Thyroid gland (tissue), 4 donors: Measurements from ENCODE around the gene LGALS16. TPM values are rescaled to one million over a fixed set of nuclear protein-coding genes. Genes with fewer than 3 reads are reported as not detected.
A peak's percentile ranks its signal among the peaks of the same experiment; 100 is the strongest.

Experiments
- DNase-seq, 2 donors: peaks; one replicate each; pipeline ENCODE4 v3.0.0-alpha.2; 2019
- H3K27ac ChIP-seq, 3 donors: fragments of 200-600 bp; sonication (generic); 1 replicate in 2 of 3; 2 replicates in 1 of 3; pipeline ENCODE4 v1.5.1; 2016 to 2019; ENCODE audit warnings: mild to moderate bottlenecking in 1 of 3, moderate library complexity in 1 of 3
- H3K27me3 ChIP-seq: fragments of 200-600 bp; sonication (generic); one replicate; pipeline ENCODE4 v1.5.1; 2019
- H3K36me3 ChIP-seq, 2 donors: fragments of 200-600 bp; sonication (generic); one replicate each; pipeline ENCODE4 v1.5.1; 2016 to 2019
- H3K4me1 ChIP-seq, 2 donors: fragments of 200-600 bp; sonication (generic); one replicate each; pipeline ENCODE4 v1.5.1; 2017 to 2019
- H3K4me3 ChIP-seq, 3 donors: fragments of 200-600 bp; sonication (generic); replicated peaks in 1 of 3; 1 replicate in 2 of 3; 2 replicates in 1 of 3; pipeline ENCODE4 v1.5.1; 2016; ENCODE audit warnings: mild to moderate bottlenecking in 1 of 3
- H3K9me3 ChIP-seq: fragments of 200-600 bp; sonication (generic); one replicate; pipeline ENCODE4 v1.5.1; 2017
- CTCF ChIP-seq, 6 experiments: fragments of 200-600 bp in 3 of 6; fragments of 450-650 bp in 3 of 6; sonication (generic) in 3 of 6; IDR thresholded peaks; one replicate each; pipeline ENCODE4 v1.5.1; 2016 to 2019; ENCODE audit warnings: antibody characterized with exemption in 6 of 6, mild to moderate bottlenecking in 2 of 6, inconsistent platforms in 1 of 6, moderate library complexity in 1 of 6
- POLR2A ChIP-seq, 2 donors: fragments of 450-650 bp; IDR thresholded peaks; one replicate each; pipeline ENCODE4 v1.6.1; 2017; ENCODE audit warnings: antibody characterized with exemption in 2 of 2, mild to moderate bottlenecking in 2 of 2, moderate library complexity in 1 of 2
- WGBS, 2 donors: methylation state at CpG; one replicate each; pipeline ENCODE4 v1.1.5; 2017; 5-methylcytosine and 5-hydroxymethylcytosine counted together
- intact Hi-C: fragments of 100-400 bp; cut with DNase I; formaldehyde crosslinking; loops from one replicate; pipeline ENCODE4 v1.15.1; 2023
- total RNA-seq, 4 donors: library from RNA; depleted of rRNA; stranded (reverse); fragments of >200 nt; gene quantifications; one replicate each; pipeline ENCODE4 v1.2.3, GENCODE V29; 2016

Gene LGALS16
- total RNA-seq, 4 donors from 2014 or later = not detected

GRCh38 chr19:39676004-39676403 lies 20.3 kb downstream of the LGALS16 start:
- TF ChIP-seq POLR2A (IDR thresholded peaks at IDR 0.05) (no peak), CTCF (IDR thresholded peaks at IDR 0.05) (no peak)
- Histone ChIP-seq H3K27me3 (no peaks in the 10 kb centered on the region), H3K4me1 (peaks cover 0 to 10% of the 10 kb centered on the region in 2 donors), H3K27ac (no peak overlapping the region), H3K9me3 (no peaks in the 10 kb centered on the region), H3K4me3 (no peak overlapping the region), H3K36me3 (no peaks in the 10 kb centered on the region)
- intact Hi-C loops = no loop called here
- WGBS, 2 donors = 64 to 76% methylated on average over 3 of the region's 3 CpGs
- no peak for DNase-seq

- DNase-seq = peak; percentile 18 to 59
- intact Hi-C loops = no loop called here
- H3K4me3 ChIP-seq = no peak overlapping the region
- no peak for TF ChIP-seq CTCF (IDR thresholded peaks at IDR 0.05)
- no peak for TF ChIP-seq POLR2A (IDR thresholded peaks at IDR 0.05)
- H3K9me3 ChIP-seq = no peaks in the 10 kb centered on the region
- no peaks in the 10 kb centered on the region for H3K36me3 ChIP-seq
- no peaks in the 10 kb centered on the region for H3K27me3 ChIP-seq
- 66 to 75% methylated on average over 10 of the region's 10 CpGs for WGBS, 2 donors
- H3K4me1 ChIP-seq = peaks cover 0 to 10% of the 10 kb centered on the region in 2 donors
- no peak overlapping the region for H3K27ac ChIP-seq
Observed at GRCh38 chr19:39677961-39678889, 22.5 kb downstream of the LGALS16 start.

- Histone ChIP-seq H3K27ac (no peak overlapping the region), H3K4me1 (peaks cover 0 to 10% of the 10 kb centered on the region in 2 donors), H3K9me3 (no peaks in the 10 kb centered on the region), H3K36me3 (no peaks in the 10 kb centered on the region), H3K4me3 (no peak overlapping the region), H3K27me3 (no peaks in the 10 kb centered on the region)
- TF ChIP-seq CTCF (IDR thresholded peaks at IDR 0.05) = no peak
- TF ChIP-seq POLR2A (IDR thresholded peaks at IDR 0.05) = no peak
- intact Hi-C loops = no loop called here
- WGBS, 2 donors = 55 to 59% methylated on average over 10 of the region's 10 CpGs
- DNase-seq = peak in 1 of 2 donors; percentile 3
Observed at GRCh38 chr19:39679056-39679790, 23.5 kb downstream of the LGALS16 start.

GRCh38 chr19:39679791-39680168 lies 24.1 kb downstream of the LGALS16 start:
- H3K36me3 ChIP-seq = no peaks in the 10 kb centered on the region
- 86 to 100% methylated on average over 2 to 3 of the region's 3 CpGs for WGBS, 2 donors
- TF ChIP-seq POLR2A (IDR thresholded peaks at IDR 0.05) (no peak), CTCF (IDR thresholded peaks at IDR 0.05) (no peak)
- DNase-seq = no peak
- H3K4me1 ChIP-seq = peaks cover 0 to 10% of the 10 kb centered on the region in 2 donors
- H3K4me3 ChIP-seq = no peak overlapping the region
- intact Hi-C loops = no loop called here
- no peak overlapping the region for H3K27ac ChIP-seq
- no peaks in the 10 kb centered on the region for H3K27me3 ChIP-seq
- H3K9me3 ChIP-seq = no peaks in the 10 kb centered on the region

- 79 to 86% methylated on average over 3 of the region's 3 CpGs for WGBS, 2 donors
- Histone ChIP-seq H3K27ac (no peak overlapping the region), H3K9me3 (no peaks in the 10 kb centered on the region), H3K36me3 (no peaks in the 10 kb centered on the region), H3K27me3 (no peaks in the 10 kb centered on the region), H3K4me1 (peaks cover 0 to 10% of the 10 kb centered on the region in 2 donors), H3K4me3 (no peak overlapping the region)
- no peak for TF ChIP-seq POLR2A (IDR thresholded peaks at IDR 0.05)
- no peak for TF ChIP-seq CTCF (IDR thresholded peaks at IDR 0.05)
- DNase-seq = no peak
- intact Hi-C loops = no loop called here
Observed at GRCh38 chr19:39680593-39680992, 24.9 kb downstream of the LGALS16 start.
